Activated CD4-positive, alpha-beta T cell treated with anti-CD3 and anti-CD28 coated beads, Interleukin-2, amount 50 U/mL, for 16 hours (primary cell): ENCODE data around the gene TMEM198.

ENCODE experiments used
- DNase-seq: peaks from one replicate; pipeline ENCODE4 v3.0.0-alpha.2; 2020

TMEM198 gene

GRCh38 chr2:219591091-219591490, 47.3 kb downstream of the TMEM198 start:
- DNase-seq, result no peak

DNA sequence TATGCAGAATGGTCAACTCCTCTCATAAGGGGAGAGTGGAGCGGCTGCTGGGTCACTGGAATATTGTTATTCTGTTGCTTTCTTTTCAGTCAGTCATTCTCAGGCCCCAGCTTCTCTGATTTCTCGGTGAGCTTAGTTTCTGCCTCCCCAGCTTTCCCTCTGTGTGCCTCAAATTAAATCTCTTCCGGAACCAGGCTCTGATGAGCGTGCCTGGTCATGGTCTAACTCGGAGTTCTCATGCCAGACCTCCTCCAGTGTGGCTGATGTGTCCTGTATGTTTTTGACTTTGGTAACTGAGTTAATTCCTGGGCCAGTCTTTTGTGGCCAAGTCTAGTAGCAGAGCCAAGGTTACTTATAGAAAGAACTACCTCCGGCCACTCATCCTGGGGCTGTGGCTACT, 48.9 kb downstream of the TMEM198 start:
- DNase-seq, result no peak

- no peak for DNase-seq
These were observed 49.3 kb downstream of the TMEM198 start for GRCh38 chr2:219593154-219593553.

GRCh38 chr2:219595256-219595655, 51.4 kb downstream of the TMEM198 start:
- DNase-seq, result no peak

DNA sequence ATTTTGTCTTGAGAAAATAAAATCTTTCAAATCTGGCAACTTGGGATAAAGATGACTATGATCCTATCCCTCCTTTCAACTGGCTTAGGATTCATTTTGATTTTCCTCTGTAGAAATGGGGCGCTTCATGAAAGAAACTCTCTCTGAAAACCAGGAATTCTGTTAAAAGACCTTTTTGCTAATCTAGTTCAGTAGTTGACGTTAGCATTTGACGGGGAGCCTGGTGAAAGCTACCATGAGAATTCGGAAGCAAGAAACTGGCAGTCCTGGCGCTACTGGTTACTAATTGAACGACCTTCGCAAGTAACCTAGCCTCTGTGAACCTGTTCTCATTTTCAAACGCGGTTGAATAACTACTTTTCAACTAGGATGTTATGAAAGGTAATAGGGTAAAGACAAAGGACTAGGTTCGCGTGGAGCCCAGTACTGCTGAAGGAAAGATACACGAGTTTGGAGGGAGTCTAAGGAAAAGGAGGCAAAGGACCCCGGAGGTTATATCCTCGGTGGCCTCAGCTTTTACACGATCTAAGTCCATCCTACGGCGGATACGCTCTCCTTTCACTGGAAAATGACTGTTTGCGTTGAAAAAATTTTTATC, 53.2 kb downstream of the TMEM198 start:
- no peak for DNase-seq

GRCh38 chr2:219597552-219598307, 53.9 kb downstream of the TMEM198 start, which contains the start of gene STK11IP:
STK11IP (plus strand) TSS chr2:219597857; CDS start chr2:219598120, 263 bp downstream.
- peak; percentile 93 for DNase-seq

DNA sequence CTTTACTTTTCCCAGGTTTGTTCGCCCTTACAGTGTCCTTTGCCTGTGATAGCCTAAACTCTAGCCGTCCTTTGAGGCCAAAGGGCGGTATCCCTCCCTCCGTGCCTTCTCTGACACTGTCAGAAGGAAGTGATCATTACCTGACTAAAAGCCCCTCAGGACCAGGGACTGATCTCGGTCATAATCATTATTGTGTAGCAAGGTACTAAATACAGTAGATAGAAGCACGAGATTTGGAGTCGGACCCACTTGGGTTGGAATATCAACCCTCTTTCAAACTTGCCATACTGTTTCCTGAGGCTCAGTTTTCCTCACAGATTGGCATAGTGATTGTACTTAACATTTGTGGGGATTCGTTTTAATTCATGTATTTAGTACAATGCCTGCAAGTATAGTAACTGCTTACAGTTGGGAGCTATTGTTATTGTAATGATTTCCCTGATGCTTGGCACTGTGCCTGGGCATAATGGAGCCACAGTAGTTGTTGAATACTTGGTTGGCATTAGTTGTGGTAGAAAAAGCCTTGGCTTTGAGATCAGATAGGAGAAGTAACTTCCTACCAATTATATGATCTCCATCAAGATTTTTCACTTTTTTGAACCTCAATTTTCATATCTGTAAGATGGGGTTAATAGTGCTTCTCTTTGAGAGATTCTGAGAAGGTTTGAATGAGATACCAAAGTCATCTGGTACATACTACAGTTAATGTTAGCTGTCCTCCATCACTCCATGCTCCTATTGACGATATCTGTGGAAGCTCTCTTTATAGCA, 54.7 kb downstream of the TMEM198 start:
- DNase-seq, result no peak
